ENCODE results near the gene COMT. TPM values are rescaled to one million over a fixed set of nuclear protein-coding genes. Genes with fewer than 3 reads are reported as not detected.

The COMT gene
- total RNA-seq, 4 donors from 2014 or later = 105 to 235 (median 208) TPM

DNA sequence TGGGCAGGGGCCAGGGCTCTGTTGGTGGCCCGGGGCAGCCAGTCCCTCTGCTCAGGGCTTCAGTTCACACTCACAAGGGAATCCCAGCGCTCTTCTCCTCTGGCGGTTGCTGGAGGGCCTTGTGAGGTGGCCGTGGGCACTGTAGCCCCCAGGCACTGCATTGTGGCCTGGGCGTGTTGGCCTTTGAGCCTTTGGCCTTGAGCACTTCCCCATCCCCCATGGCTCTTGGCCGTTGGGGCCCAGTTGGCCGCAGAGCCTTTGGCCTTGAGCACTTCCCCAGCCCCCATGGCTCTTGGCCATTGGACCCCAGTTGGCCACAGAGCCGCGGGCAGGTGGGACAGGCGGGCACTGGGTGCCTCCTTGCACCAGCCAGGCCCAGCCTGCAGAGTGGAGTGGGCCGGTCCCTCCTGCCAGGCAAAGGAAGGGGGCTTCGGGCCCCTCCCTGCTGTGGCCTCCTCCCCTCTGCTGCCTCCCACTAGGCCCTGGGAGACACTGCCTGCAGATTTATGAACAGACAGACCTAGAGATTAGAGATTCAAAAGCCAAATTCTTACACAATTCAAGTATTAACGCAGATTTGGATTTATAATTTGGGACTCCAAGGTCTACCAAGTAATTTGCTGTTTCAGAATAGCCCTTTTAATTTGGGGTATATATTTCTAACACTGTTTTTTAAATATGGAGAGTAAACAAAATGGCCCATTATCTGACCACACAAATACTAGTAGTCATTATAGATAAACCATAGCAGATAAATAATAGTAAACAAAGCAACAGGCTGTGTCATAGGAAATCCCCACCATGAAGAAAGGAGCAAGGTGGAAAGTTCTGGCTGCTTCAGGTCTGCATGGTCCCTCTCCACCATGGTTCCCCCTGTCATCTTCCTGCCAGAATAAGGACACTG is 18.3 kb downstream of the COMT start:
- ATAC-seq = no peak
- Histone ChIP-seq H3K9me3 (no peaks in the 10 kb centered on the region), H3K4me1 (peaks cover 0 to 62% (median 27%) of the 10 kb centered on the region in 3 donors), H3K36me3 (peaks cover 0 to 23% of the 10 kb centered on the region in 2 donors), H3K27ac (peak overlapping the region in 3 of 4 donors; percentile 71 to 82 (median 75)), H3K27me3 (no peaks in the 10 kb centered on the region), H3K4me3 (peak overlapping the region in 1 of 2 donors; percentile 44)
- TF ChIP-seq POLR2A (IDR thresholded peaks at IDR 0.05) = peak in 1 of 2 donors; percentile 8
- TF ChIP-seq POLR2AphosphoS5 (IDR thresholded peaks at IDR 0.05) = no peak
- no peak for TF ChIP-seq EP300 (IDR thresholded peaks at IDR 0.05)
- TF ChIP-seq, protein P1, sequence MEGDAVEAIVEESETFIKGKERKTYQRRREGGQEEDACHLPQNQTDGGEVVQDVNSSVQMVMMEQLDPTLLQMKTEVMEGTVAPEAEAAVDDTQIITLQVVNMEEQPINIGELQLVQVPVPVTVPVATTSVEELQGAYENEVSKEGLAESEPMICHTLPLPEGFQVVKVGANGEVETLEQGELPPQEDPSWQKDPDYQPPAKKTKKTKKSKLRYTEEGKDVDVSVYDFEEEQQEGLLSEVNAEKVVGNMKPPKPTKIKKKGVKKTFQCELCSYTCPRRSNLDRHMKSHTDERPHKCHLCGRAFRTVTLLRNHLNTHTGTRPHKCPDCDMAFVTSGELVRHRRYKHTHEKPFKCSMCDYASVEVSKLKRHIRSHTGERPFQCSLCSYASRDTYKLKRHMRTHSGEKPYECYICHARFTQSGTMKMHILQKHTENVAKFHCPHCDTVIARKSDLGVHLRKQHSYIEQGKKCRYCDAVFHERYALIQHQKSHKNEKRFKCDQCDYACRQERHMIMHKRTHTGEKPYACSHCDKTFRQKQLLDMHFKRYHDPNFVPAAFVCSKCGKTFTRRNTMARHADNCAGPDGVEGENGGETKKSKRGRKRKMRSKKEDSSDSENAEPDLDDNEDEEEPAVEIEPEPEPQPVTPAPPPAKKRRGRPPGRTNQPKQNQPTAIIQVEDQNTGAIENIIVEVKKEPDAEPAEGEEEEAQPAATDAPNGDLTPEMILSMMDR (IDR thresholded peaks at IDR 0.05) = no peak
- WGBS, 2 donors (ENCODE audit: low coverage in 1 of 2) = 45% methylated on average over 1 of the region's 13 CpGs; no CpG with 5 or more reads in 1 of the 2 donors

DNA sequence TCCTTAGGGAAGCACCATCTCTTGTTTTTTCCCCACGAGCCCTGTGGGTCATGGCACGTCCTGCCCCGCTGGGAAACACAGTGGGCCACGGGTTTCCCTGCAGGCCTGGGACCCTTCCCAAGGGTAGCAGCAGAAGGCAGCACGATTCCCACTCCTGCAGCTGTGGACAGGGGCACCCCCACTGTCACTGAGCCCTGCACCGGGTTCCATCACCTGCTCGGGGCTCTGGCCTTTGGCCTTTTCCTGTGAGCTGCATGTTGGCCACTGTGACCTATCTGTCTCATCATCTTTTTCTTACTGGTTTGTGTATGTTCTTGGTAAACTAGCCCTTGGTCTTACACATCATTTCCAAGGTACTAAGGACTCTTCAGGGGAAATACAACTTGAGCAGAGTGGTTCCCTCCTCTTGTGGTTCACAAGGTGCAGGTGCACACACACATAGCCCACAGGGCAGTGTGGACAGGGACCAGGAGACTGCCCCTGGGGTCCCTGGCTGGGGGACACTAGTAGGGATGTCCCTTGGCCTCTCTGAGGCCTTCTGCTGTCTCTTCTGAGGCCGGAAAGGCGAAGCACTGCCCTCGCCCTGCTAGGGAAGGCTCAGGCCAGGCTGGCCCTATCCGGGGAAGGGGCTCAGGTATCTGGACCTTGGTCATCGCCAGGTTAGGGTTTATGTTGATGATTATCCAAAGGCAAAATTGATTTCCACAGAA is 19.1 kb downstream of the COMT start:
- no CpG with 5 or more reads among the region's 12 CpGs for WGBS, 2 donors (ENCODE audit: low coverage in 1 of 2)
- H3K27ac ChIP-seq = peak overlapping the region in 1 of 4 donors; percentile 31
- ATAC-seq = no peak

GRCh38 chr22:19961201-19961580 is 19.6 kb downstream of the COMT start:
- Histone ChIP-seq H3K9me3 (no peaks in the 10 kb centered on the region), H3K4me3 (no peak overlapping the region), H3K36me3 (peaks cover 0 to 36% of the 10 kb centered on the region in 2 donors), H3K27me3 (no peaks in the 10 kb centered on the region), H3K4me1 (peaks cover 0 to 55% (median 27%) of the 10 kb centered on the region in 3 donors), H3K27ac (no peak overlapping the region)
- 100% methylated on average over 3 of the region's 9 CpGs; no CpG with 5 or more reads in 1 of the 2 donors for WGBS, 2 donors (ENCODE audit: low coverage in 1 of 2)
- ATAC-seq = no peak
- no peak for TF ChIP-seq POLR2A (IDR thresholded peaks at IDR 0.05)
- no peak for TF ChIP-seq EP300 (IDR thresholded peaks at IDR 0.05)
- TF ChIP-seq, protein P1 (IDR thresholded peaks at IDR 0.05) = no peak

More for the DNA sequence above, 19.1 kb downstream of the COMT start:
- Histone ChIP-seq H3K9me3 (no peaks in the 10 kb centered on the region), H3K27me3 (no peaks in the 10 kb centered on the region), H3K4me1 (peaks cover 0 to 56% (median 27%) of the 10 kb centered on the region in 3 donors), H3K36me3 (peaks cover 0 to 31% of the 10 kb centered on the region in 2 donors), H3K4me3 (no peak overlapping the region)
- TF ChIP-seq EP300 (IDR thresholded peaks at IDR 0.05) = no peak
- TF ChIP-seq POLR2A (IDR thresholded peaks at IDR 0.05) = no peak
- TF ChIP-seq, protein P1 (IDR thresholded peaks at IDR 0.05) = no peak
- no peak for TF ChIP-seq POLR2AphosphoS5 (IDR thresholded peaks at IDR 0.05)

DNA sequence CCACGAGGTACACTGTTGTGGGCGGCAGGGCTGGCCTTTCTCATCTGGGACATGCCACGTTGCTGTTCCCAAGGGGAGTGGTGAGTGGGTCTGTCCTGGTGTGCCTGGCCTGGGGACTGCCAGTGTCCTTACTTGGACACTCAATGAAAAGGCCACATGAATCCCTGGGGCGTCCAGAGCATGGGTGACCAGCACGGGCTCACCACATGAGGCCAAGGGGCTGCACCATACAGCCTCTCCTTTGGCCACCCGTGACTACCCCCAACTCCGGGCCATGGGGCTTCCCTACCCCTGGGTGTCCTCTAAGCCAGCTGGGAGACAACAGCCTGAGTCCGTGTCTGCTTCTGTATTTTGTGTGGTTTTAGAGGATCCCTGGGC is 20.3 kb downstream of the COMT start:
- TF ChIP-seq EP300 (IDR thresholded peaks at IDR 0.05) (no peak), POLR2AphosphoS5 (IDR thresholded peaks at IDR 0.05) (no peak), POLR2A (IDR thresholded peaks at IDR 0.05) (no peak)
- TF ChIP-seq, protein P1 (IDR thresholded peaks at IDR 0.05) = no peak
- no CpG with 5 or more reads among the region's 8 CpGs for WGBS, 2 donors (ENCODE audit: low coverage in 1 of 2)
- H3K4me1 ChIP-seq = peaks cover 0 to 55% (median 27%) of the 10 kb centered on the region in 3 donors
- H3K27ac ChIP-seq = no peak overlapping the region
- H3K27me3 ChIP-seq = no peaks in the 10 kb centered on the region
- ATAC-seq = no peak
- H3K4me3 ChIP-seq = no peak overlapping the region
- peaks cover 0 to 42% of the 10 kb centered on the region in 2 donors for H3K36me3 ChIP-seq
- no peaks in the 10 kb centered on the region for H3K9me3 ChIP-seq
